GM12864 (cell line): ENCODE data around the gene VIPR2.

Experiments
- DNase-seq: peaks from one replicate; pipeline ENCODE4 v3.0.0-alpha.2; 2011; ENCODE audit warnings: low read depth
- H3K4me3 ChIP-seq: 2 replicates; pipeline ENCODE4 v1.5.1; 2011; ENCODE audit warnings: mild to moderate bottlenecking, low read depth, low read length, control low read depth
- TF ChIP-seq, protein P1 (sequence below): IDR thresholded peaks from 2 replicates; pipeline ENCODE4 v1.5.1; 2011; ENCODE audit warnings: low read depth, mild to moderate bottlenecking, moderate library complexity, low read length, control low read depth, inconsistent platforms; ENCODE audit errors: missing control alignments

Gene VIPR2

DNA sequence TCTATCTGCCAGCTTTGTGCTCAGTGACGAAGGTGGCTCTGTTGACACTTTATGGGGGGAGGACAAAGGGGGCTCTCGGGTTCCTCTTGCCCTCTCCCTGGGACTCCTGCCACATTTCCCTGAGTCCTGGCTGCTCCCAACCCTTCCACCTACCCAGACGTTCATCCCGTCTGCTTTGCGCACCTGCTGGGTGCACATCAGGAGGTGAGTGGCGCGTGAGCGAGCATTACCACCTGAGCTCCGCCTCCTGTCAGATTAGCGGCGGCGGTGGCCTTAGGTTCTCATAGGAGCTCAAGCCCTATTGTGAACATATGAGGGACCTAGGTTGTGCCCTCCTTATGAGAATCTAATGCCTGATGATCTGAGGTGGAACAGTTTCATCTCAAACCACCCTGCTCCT is 151.1 kb downstream of the VIPR2 start:
- H3K4me3 ChIP-seq, result no peak overlapping the region
- DNase-seq, result no peak

DNA sequence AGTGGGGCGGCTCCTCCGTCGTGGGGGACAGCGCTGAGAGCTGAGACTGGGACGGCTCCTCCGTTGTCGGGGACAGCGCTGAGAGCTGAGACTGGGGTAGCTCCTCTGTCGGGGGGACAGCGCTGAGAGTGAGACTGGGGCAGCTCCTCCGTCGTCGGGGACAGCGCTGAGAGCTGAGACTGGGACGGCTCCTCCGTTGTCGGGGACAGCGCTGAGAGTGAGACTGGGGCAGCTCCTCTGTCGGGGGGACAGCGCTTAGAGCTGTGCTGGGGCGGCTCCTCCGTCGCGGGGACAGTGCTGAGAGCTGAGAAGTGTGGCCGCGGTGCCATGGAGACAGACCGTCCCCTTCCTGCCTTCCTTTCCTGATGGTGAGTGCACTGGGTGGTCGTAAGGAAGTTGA is 151.9 kb downstream of the VIPR2 start:
- TF ChIP-seq, protein P1, sequence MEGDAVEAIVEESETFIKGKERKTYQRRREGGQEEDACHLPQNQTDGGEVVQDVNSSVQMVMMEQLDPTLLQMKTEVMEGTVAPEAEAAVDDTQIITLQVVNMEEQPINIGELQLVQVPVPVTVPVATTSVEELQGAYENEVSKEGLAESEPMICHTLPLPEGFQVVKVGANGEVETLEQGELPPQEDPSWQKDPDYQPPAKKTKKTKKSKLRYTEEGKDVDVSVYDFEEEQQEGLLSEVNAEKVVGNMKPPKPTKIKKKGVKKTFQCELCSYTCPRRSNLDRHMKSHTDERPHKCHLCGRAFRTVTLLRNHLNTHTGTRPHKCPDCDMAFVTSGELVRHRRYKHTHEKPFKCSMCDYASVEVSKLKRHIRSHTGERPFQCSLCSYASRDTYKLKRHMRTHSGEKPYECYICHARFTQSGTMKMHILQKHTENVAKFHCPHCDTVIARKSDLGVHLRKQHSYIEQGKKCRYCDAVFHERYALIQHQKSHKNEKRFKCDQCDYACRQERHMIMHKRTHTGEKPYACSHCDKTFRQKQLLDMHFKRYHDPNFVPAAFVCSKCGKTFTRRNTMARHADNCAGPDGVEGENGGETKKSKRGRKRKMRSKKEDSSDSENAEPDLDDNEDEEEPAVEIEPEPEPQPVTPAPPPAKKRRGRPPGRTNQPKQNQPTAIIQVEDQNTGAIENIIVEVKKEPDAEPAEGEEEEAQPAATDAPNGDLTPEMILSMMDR, result no peak
- DNase-seq, result no peak
- no peak overlapping the region for H3K4me3 ChIP-seq

More for the DNA sequence above, 151.1 kb downstream of the VIPR2 start:
- TF ChIP-seq, protein P1, result no peak

DNA sequence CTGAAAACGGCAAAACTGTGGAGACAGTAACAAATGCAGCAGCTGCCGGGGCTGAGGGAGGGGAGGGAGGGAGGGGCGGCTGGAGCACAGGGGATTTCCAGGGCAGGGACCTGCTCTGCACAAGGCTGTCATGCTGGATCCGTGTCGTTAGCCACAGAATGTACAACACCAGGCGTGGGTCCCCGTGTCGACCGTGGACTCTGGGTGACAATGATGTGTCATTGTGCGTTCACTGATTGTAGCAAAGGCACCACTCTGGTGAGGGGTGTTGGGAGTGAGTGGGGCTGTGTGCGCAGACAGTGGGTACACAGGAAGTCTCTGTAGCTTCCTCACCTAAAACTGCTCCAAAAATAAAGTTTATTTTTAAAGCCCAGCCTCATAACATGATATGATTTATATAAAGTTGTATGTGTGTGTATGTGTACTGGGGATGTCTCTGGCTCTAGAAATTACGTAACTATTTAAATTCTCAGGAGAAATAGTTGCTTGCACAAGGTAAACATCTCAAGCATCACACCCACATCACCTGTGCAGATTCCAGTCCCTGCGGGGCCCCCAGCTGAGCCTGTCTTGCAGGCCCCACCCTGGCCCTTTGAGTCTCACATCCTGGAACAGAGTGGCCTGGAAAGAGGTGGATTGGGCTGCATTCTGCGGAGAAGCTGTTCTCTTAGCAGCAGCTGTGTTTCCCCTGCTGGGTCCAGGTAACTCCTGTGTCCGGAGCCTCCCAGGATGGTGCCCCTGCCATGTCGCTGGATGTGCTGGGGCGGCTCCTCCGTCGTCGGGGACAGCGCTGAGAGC is 152.6 kb downstream of the VIPR2 start:
- no peak overlapping the region for H3K4me3 ChIP-seq
- TF ChIP-seq, protein P1, result no peak
- DNase-seq, result no peak

DNA sequence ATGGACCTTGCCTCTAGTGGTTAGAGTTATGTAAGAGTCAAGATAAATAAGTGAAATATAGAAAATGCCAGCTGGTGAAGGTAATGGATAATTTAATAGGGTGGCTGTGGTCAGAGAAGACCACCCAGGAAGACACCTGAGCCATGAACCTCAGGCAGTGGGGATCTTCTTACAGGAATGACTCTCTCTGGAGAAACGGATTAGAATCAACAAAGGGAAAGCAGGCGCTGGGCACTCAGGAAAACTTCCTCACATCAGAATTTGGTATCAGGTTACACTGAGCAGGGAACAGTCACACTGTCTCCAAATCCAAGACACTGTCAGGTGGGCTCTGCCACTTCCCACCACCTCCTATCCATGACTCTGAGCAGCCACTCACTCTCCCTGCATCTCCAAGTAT is 155.7 kb downstream of the VIPR2 start:
- TF ChIP-seq, protein P1, result no peak
- no peak for DNase-seq
- H3K4me3 ChIP-seq, result no peak overlapping the region

GRCh38 chr7:158988302-158988862 is 156.3 kb downstream of the VIPR2 start:
- no peak for DNase-seq
- TF ChIP-seq, protein P1, result no peak

GRCh38 chr7:158987691-158988090 is 157.0 kb downstream of the VIPR2 start:
- DNase-seq, result no peak
- H3K4me3 ChIP-seq, result no peak overlapping the region
- TF ChIP-seq, protein P1, result no peak

More at GRCh38 chr7:158988302-158988862, 156.3 kb downstream of the VIPR2 start:
- H3K4me3 ChIP-seq, result no peak overlapping the region
